HepG2 (cell line): ENCODE results near the gene PIANP. TPM values are rescaled to one million over a fixed set of nuclear protein-coding genes. Genes with fewer than 3 reads are reported as not detected.
A peak's percentile ranks its signal among the peaks of the same experiment; 100 is the strongest.

Experiments used
- CBFB ChIP-seq: sonication (generic); formaldehyde crosslinking; IDR thresholded peaks from 2 replicates; pipeline ENCODE4 v1.4.0; 2020; ENCODE audit warnings: missing genetic modification reagents
- FOXK2 ChIP-seq: fragments of 450-650 bp; IDR thresholded peaks from 2 replicates; pipeline ENCODE4 v1.6.1; 2016
- GTF2F1 ChIP-seq: fragments of 150-350 bp; IDR thresholded peaks from 2 replicates; pipeline ENCODE4 v1.6.1; 2014; ENCODE audit warnings: low read length
- HDAC6 ChIP-seq: fragments of 200-600 bp; sonication (generic); IDR thresholded peaks from 2 replicates; pipeline ENCODE4 v1.7.0; 2017; ENCODE audit warnings: mild to moderate bottlenecking, antibody characterized with exemption, low read length, low read depth
- IRF2 ChIP-seq: IDR thresholded peaks from 2 replicates; pipeline ENCODE4 v1.6.1; 2018; ENCODE audit warnings: missing genetic modification reagents, missing compliant biosample characterization
- NCOA1 ChIP-seq: sonication (generic); formaldehyde crosslinking; IDR thresholded peaks from 2 replicates; pipeline ENCODE4 v1.9.0; 2021; ENCODE audit warnings: missing genetic modification reagents
- PCBP2 ChIP-seq: fragments of 200-400 bp; formaldehyde crosslinking; optimal IDR thresholded peaks from 2 replicates; pipeline ENCODE3; 2018; ENCODE audit warnings: low read length, low read depth; ENCODE audit not compliant: poor library complexity, severe bottlenecking
- PPARG ChIP-seq: conservative IDR thresholded peaks from 2 replicates; pipeline ENCODE4 v1.6.1; 2016; ENCODE audit warnings: missing biosample characterization, missing genetic modification reagents
- SATB2 ChIP-seq: sonication (generic); formaldehyde crosslinking; IDR thresholded peaks from 2 replicates; pipeline ENCODE4 v1.5.0; 2020; ENCODE audit warnings: missing genetic modification reagents
- SNRNP70 ChIP-seq: fragments of 200-400 bp; formaldehyde crosslinking; IDR thresholded peaks from 2 replicates; pipeline ENCODE4 v1.6.1; 2017; ENCODE audit warnings: mild to moderate bottlenecking, low read depth, low read length, moderate library complexity
- TFAP4 ChIP-seq: sonication (generic); IDR thresholded peaks from 2 replicates; pipeline ENCODE4 v1.6.1; 2016; ENCODE audit warnings: low read depth, borderline replicate concordance
- ZC3H4 ChIP-seq: sonication (generic); formaldehyde crosslinking; IDR thresholded peaks from 2 replicates; pipeline ENCODE4 v1.4.0; 2020; ENCODE audit warnings: missing genetic modification reagents, borderline replicate concordance
- ZNF160 ChIP-seq: sonication (generic); formaldehyde crosslinking; IDR thresholded peaks from 2 replicates; pipeline ENCODE4 v1.8.0; 2022; ENCODE audit warnings: mild to moderate bottlenecking, inconsistent platforms, missing genetic modification reagents
- ZNF225 ChIP-seq: sonication (generic); formaldehyde crosslinking; IDR thresholded peaks from 2 replicates; pipeline ENCODE4 v1.4.0; 2020; ENCODE audit warnings: mild to moderate bottlenecking, missing genetic modification reagents
- ZNF33A ChIP-seq: sonication (generic); formaldehyde crosslinking; IDR thresholded peaks from 2 replicates; pipeline ENCODE4 v1.5.1; 2020; ENCODE audit warnings: missing genetic modification reagents, mild to moderate bottlenecking, moderate library complexity, borderline replicate concordance
- ZNF503 ChIP-seq: sonication (generic); formaldehyde crosslinking; IDR thresholded peaks from 2 replicates; pipeline ENCODE4 v1.4.0; 2020; ENCODE audit warnings: missing genetic modification reagents
- ZNF589 ChIP-seq: sonication (generic); formaldehyde crosslinking; conservative IDR thresholded peaks from 2 replicates; pipeline ENCODE4 v1.8.0; 2022; ENCODE audit warnings: mild to moderate bottlenecking, moderate library complexity, missing genetic modification reagents
- ZNF639 ChIP-seq: conservative IDR thresholded peaks from 2 replicates; pipeline ENCODE4 v1.6.1; 2018; ENCODE audit warnings: missing genetic modification reagents
- ZNF768 ChIP-seq: sonication (generic); formaldehyde crosslinking; IDR thresholded peaks from 2 replicates; pipeline ENCODE4 v1.4.0; 2020; ENCODE audit warnings: missing genetic modification reagents
- ZNF782 ChIP-seq: sonication (generic); formaldehyde crosslinking; IDR thresholded peaks from 2 replicates; pipeline ENCODE4 v1.4.0; 2020; ENCODE audit warnings: missing genetic modification reagents, mild to moderate bottlenecking, borderline replicate concordance
- polyA plus RNA-seq, 8 experiments: library from polyadenylated mRNA; depleted of rRNA in 3 of 8; stranded (reverse) in 7 of 8; unstranded in 1 of 8; fragments of >200 nt; fragmentation: Illumina TruSeq in 4 of 8; extraction: Trizol in 4 of 8; gene quantifications; 2 replicates each; pipeline versions ENCODE4 v1.2.1 to v1.2.3, GENCODE V29; 2011 to 2016; ENCODE audit warnings: low read depth in 4 of 8, missing spikeins in 1 of 8, mixed read lengths in 1 of 8; ENCODE audit not compliant: insufficient read depth in 1 of 8
- total RNA-seq, 5 experiments: library from RNA; depleted of rRNA; stranded (reverse); fragments of >200 nt; fragmentation: Illumina TruSeq; extraction: Trizol; gene quantifications; 2 replicates each; pipeline ENCODE4 v1.2.3, GENCODE V29; 2016; ENCODE audit warnings: low read depth in 1 of 5
- TF ChIP-seq, protein P1 (sequence below): sonication (generic); formaldehyde crosslinking; IDR thresholded peaks from 2 replicates; pipeline ENCODE4 v1.8.0; 2022; ENCODE audit warnings: mild to moderate bottlenecking, missing genetic modification reagents
- TF ChIP-seq, protein P2 (sequence below): sonication (generic); formaldehyde crosslinking; IDR thresholded peaks from 2 replicates; pipeline ENCODE4 v1.4.0; 2020; ENCODE audit warnings: missing genetic modification reagents

Gene PIANP
- total and polyA plus RNA-seq, 2 of the 13 experiments (the other 11 are each of a cell fraction or from before 2014, with no cell fraction given): not detected

DNA sequence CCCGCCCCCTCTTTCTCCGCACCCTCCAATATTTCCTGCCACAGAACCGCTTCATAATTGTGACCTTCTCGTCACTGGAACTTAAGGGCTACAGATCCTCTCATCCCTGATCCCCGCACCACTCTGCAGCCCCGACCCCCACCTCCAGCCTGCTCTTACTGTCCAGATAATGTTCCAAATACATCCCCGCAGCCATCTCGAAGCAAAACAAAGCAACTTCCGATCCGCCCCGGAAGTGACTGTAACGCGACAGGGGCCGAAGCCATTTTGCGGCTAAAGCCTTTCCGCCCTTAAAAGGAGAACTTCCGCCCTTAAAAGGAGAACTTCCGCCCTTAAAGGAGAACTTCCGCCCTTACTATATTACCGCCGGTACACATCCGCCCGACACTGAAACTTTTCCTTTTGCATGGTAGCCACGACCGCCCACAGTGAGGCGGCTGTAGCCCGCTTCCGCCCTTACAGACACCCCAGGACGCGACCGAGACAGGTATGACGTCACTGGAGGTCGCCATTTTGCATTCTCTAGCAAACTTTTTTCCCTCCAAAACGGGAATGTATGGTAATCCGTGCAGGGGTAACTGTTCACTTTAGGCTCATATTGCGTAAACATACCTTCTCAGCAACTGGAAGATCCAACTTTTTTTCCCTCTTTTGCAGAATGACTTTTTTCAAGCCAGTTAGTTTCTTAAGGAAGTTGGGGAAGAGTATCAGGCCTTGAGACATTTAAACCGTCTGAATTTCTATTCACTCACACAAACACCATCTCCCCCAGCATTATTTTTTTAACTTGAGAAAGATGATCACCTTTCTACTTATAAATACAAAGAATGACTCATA, 37.5 kb downstream of the PIANP start, which contains the start of gene ING4 (continued):
- TF ChIP-seq HDAC6 (no peak), ZNF768 (CRISPR knock-in tag) (no peak), ZNF225 (CRISPR knock-in tag) (no peak), FOXK2 (peak; percentile 87), ZNF503 (CRISPR knock-in tag) (peak; percentile 69; the same call in 1 of the 2 replicates), ZC3H4 (CRISPR knock-in tag) (no peak), GTF2F1 (no peak), ZNF782 (CRISPR knock-in tag) (no peak), PCBP2 (no peak), PPARG (CRISPR knock-in tag) (no peak), SATB2 (CRISPR knock-in tag) (no peak), SNRNP70 (no peak), TFAP4 (peak; percentile 52; the same call in 1 of the 2 replicates), ZNF639 (no peak), NCOA1 (CRISPR knock-in tag) (no peak), CBFB (CRISPR knock-in tag) (peak; percentile 64; the same call in 1 of the 2 replicates), ZNF33A (CRISPR knock-in tag) (no peak), ZNF160 (CRISPR knock-in tag) (0 out of 2 replicates have a peak, but pooled peaks have one; percentile 20), ZNF589 (CRISPR knock-in tag) (no peak; the same call in 1 of the 2 replicates), IRF2 (peak; percentile 96)
- TF ChIP-seq, protein P1, sequence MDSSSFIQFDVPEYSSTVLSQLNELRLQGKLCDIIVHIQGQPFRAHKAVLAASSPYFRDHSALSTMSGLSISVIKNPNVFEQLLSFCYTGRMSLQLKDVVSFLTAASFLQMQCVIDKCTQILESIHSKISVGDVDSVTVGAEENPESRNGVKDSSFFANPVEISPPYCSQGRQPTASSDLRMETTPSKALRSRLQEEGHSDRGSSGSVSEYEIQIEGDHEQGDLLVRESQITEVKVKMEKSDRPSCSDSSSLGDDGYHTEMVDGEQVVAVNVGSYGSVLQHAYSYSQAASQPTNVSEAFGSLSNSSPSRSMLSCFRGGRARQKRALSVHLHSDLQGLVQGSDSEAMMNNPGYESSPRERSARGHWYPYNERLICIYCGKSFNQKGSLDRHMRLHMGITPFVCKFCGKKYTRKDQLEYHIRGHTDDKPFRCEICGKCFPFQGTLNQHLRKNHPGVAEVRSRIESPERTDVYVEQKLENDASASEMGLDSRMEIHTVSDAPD: no peak; the same call in 1 of the 2 replicates
- TF ChIP-seq, protein P2, sequence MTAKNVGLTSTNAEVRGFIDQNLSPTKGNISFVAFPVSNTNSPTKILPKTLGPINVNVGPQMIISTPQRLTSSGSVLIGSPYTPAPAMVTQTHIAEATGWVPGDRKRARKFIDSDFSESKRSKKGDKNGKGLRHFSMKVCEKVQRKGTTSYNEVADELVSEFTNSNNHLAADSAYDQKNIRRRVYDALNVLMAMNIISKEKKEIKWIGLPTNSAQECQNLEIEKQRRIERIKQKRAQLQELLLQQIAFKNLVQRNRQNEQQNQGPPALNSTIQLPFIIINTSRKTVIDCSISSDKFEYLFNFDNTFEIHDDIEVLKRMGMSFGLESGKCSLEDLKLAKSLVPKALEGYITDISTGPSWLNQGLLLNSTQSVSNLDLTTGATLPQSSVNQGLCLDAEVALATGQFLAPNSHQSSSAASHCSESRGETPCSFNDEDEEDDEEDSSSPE: peak; percentile 96
